Fibroblast of pulmonary artery (primary cell): ENCODE measurements around the gene NBEAL2.

Source experiments
- DNase-seq: peaks from one replicate; pipeline ENCODE4 v3.0.0-alpha.2; 2010; ENCODE audit warnings: low read depth
- H3K4me3 ChIP-seq: replicated peaks from 2 replicates; pipeline ENCODE4 v1.5.1; 2011; ENCODE audit warnings: low read depth, mild to moderate bottlenecking, control low read depth, low read length, moderate library complexity
- TF ChIP-seq, protein P1 (sequence below): IDR thresholded peaks from 2 replicates; pipeline ENCODE4 v1.5.1; 2011; ENCODE audit warnings: mild to moderate bottlenecking, control low read depth, low read length, inconsistent platforms; ENCODE audit errors: missing control alignments

The NBEAL2 gene

GRCh38 chr3:46974421-46975171, 4.9 kb upstream of the NBEAL2 start:
- TF ChIP-seq, protein P1, sequence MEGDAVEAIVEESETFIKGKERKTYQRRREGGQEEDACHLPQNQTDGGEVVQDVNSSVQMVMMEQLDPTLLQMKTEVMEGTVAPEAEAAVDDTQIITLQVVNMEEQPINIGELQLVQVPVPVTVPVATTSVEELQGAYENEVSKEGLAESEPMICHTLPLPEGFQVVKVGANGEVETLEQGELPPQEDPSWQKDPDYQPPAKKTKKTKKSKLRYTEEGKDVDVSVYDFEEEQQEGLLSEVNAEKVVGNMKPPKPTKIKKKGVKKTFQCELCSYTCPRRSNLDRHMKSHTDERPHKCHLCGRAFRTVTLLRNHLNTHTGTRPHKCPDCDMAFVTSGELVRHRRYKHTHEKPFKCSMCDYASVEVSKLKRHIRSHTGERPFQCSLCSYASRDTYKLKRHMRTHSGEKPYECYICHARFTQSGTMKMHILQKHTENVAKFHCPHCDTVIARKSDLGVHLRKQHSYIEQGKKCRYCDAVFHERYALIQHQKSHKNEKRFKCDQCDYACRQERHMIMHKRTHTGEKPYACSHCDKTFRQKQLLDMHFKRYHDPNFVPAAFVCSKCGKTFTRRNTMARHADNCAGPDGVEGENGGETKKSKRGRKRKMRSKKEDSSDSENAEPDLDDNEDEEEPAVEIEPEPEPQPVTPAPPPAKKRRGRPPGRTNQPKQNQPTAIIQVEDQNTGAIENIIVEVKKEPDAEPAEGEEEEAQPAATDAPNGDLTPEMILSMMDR: no peak
- H3K4me3 ChIP-seq: no peak overlapping the region
- no peak for DNase-seq

DNA sequence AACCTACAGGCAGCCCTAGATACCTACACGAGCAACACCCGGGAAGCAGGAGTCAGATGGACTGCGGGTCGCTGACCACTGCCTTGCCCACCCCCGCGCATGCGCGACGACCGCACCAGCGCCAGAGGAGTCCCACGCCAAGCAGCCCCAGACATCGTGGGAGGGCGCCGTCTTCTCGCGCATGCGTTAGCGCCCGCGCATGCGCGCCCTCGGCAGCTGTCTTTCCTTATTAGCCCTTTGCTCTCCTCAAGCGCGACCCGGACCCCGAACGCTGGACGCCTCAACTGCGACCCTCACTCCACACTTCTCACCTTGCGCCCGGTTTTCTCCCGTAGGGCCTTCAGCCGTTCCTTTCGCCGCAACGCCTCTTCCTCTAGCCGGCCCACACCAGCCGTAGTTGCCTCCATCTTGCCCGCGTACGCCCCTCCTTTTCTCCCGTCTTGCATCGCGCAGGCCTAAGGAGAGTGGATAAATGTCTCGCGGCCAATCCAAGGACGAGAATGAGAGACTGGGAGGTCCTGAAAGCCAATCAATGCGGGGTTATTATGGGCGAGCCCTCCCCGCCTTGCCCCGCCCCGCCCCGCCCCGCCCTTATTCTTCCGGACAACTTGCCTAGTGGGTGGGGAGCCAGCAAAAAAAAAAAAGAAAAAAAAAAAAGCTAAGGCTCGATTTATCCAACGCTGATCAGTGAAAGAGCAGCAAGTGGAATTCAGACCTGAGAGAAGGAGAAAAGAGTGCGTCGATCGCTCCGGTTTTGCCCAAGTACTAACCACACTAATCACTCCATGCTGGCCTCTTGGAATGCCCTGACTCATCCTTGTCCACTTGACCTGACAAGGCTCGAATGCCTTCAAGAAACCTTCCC, 2.9 kb upstream of the NBEAL2 start, which contains the start of gene CCDC12:
Gene CCDC12, minus strand, starts transcription at position 420 of the 865 bp plus-strand sequence. Its CDS starts 13 bp downstream, at position 407.
- DNase-seq: peak; percentile 99
- TF ChIP-seq, protein P1: no peak
- H3K4me3 ChIP-seq: peak within 1 kb of the TSS; percentile 98

DNA sequence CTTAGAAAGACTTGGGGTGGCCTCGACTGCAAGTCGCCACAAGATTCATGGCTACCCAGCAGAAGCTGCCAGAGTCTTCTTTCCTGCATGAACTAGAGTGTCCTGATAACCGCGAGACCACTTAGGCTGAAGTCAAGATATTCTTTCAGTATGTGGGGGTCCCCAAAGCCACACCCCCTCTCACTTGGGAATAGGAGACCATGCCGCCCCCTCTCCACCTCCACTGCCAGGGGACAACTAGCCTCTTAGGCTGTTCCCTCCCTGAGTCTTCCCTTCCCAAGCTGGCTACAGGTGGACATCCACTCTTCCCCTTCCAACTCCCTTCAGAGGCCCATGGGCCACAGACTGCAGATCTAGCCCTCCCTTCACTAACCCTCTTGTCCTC, 1.7 kb upstream of the NBEAL2 start:
- DNase-seq: no peak
- TF ChIP-seq, protein P1: no peak
- H3K4me3 ChIP-seq: no peak overlapping the region

- TF ChIP-seq, protein P1: no peak
- H3K4me3 ChIP-seq: no peak overlapping the region
- no peak for DNase-seq
Measured at GRCh38 chr3:46978381-46978780, 1.1 kb upstream of the NBEAL2 start.

DNA sequence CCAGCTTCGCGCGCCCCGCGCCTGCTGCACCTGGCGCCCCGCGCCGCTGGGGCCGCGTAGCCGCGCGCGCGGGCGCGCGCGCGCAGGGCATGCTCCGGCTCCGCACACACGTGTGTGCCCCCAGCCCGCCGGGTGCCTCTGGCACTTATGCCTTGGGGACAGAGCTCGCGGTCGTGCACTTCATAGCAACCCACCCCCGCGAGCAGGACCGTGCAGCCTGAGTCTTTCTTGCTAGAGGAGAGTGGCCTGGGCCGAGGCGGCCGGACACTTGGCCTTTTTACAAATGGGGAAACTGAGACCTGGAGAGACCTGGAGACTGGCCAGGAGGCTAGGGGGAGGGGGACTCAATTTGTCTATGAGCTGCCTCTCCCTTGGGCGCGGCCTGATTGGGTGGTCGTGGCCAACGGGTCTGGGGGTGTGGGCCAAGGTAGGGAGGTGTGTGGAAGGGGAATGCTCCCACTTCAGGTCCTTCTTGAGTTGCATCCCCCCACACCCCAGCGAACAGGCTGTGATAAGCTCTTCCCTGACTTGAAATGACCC, 562 bp downstream of the NBEAL2 start:
- no peak for DNase-seq
- H3K4me3 ChIP-seq: peak overlapping the region; percentile 67
- TF ChIP-seq, protein P1: no peak

- TF ChIP-seq, protein P1: no peak
- no peak overlapping the region for H3K4me3 ChIP-seq
- no peak for DNase-seq
Measured at GRCh38 chr3:46981932-46982471, 2.5 kb downstream of the NBEAL2 start.
